HG03432 (cell line): ENCODE measurements around the gene SPG11.

Source experiments
- ATAC-seq: cut with Tn5 transposase; IDR thresholded peaks from one replicate; pipeline ENCODE4 v1.9.1; 2021; ENCODE audit warnings: mild to moderate bottlenecking, moderate library complexity; ENCODE audit not compliant: unreplicated experiment

SPG11 gene

GRCh38 chr15:44529864-44530604 lies 133.4 kb downstream of the SPG11 start:
- no peak for ATAC-seq

GRCh38 chr15:44527241-44527640 lies 136.2 kb downstream of the SPG11 start:
- no peak for ATAC-seq

- no peak for ATAC-seq
Observed at GRCh38 chr15:44525018-44525417, 138.4 kb downstream of the SPG11 start.

- no peak for ATAC-seq
Observed at GRCh38 chr15:44519537-44519936, 143.9 kb downstream of the SPG11 start.

GRCh38 chr15:44516436-44516835 lies 147.0 kb downstream of the SPG11 start:
- no peak for ATAC-seq
